K562 (cell line): ENCODE results near the gene HDAC7. TPM values are rescaled to one million over a fixed set of nuclear protein-coding genes. Genes with fewer than 3 reads are reported as not detected.

Experiments
- EHMT2 ChIP-seq: fragments of 450-650 bp; IDR thresholded peaks from 2 replicates; pipeline ENCODE4 v1.6.1; 2018; ENCODE audit warnings: antibody characterized with exemption
- HDAC1 ChIP-seq, 2 experiments: fragments of 450-650 bp; IDR thresholded peaks; 2 replicates each; pipeline ENCODE4 v1.6.1; 2016 to 2017; ENCODE audit warnings: inconsistent platforms in 1 of 2, mild to moderate bottlenecking in 1 of 2, moderate library complexity in 1 of 2
- HDGF ChIP-seq: fragments of 450-650 bp; IDR thresholded peaks from 2 replicates; pipeline ENCODE4 v1.6.1; 2016
- JUNB ChIP-seq: fragments of 450-650 bp; formaldehyde crosslinking; conservative IDR thresholded peaks from 2 replicates; pipeline ENCODE4 v1.4.0; 2020; ENCODE audit warnings: mild to moderate bottlenecking
- MAFK ChIP-seq: IDR thresholded peaks from 2 replicates; pipeline ENCODE4 v1.6.1; 2011; ENCODE audit warnings: low read length, improper control_type of control experiment
- NFXL1 ChIP-seq: fragments of 450-650 bp; formaldehyde crosslinking; IDR thresholded peaks from 2 replicates; pipeline ENCODE4 v1.4.0; 2021; ENCODE audit warnings: mild to moderate bottlenecking
- POLR2A ChIP-seq: fragments of 450-650 bp; conservative IDR thresholded peaks from 2 replicates; pipeline ENCODE4 v1.6.1; 2016
- POLR2G ChIP-seq: fragments of 200-400 bp; formaldehyde crosslinking; IDR thresholded peaks from 2 replicates; pipeline ENCODE4 v1.6.1; 2017; ENCODE audit warnings: low read depth, mild to moderate bottlenecking, antibody characterized with exemption, low read length, moderate library complexity
- RBFOX2 ChIP-seq: fragments of 200-400 bp; formaldehyde crosslinking; IDR thresholded peaks from 2 replicates; pipeline ENCODE4 v1.6.1; 2017; ENCODE audit warnings: low read depth, mild to moderate bottlenecking, low read length, moderate library complexity
- SMARCA4 ChIP-seq: fragments of 450-650 bp; IDR thresholded peaks from 2 replicates; pipeline ENCODE4 v1.6.1; 2016
- SUPT5H ChIP-seq: fragments of 450-650 bp; IDR thresholded peaks from 2 replicates; pipeline ENCODE4 v1.6.1; 2016
- TOE1 ChIP-seq, 2 experiments: fragments of 450-650 bp in 1 of 2; sonication (generic) in 1 of 2; formaldehyde crosslinking in 1 of 2; IDR thresholded peaks; 2 replicates each; pipeline versions ENCODE4 v1.7.1 to v1.8.0; 2016 to 2022; ENCODE audit warnings: borderline replicate concordance in 2 of 2, mild to moderate bottlenecking in 2 of 2, antibody characterized with exemption in 1 of 2, inconsistent platforms in 1 of 2, low read depth in 1 of 2, missing genetic modification reagents in 1 of 2, moderate library complexity in 1 of 2
- TRIM28 ChIP-seq: fragments of 450-650 bp; IDR thresholded peaks from 2 replicates; pipeline ENCODE4 v1.6.1; 2017
- ZNF583 ChIP-seq: fragments of 250-450 bp; sonication (Bioruptor Pico); IDR thresholded peaks from 2 replicates; pipeline ENCODE4 v1.4.0; 2020
- ZNF584 ChIP-seq: fragments of 200-800 bp; sonication (Bioruptor generic); IDR thresholded peaks from 2 replicates; pipeline ENCODE4 v1.6.1; 2016; ENCODE audit warnings: low read depth, mild to moderate bottlenecking, missing genetic modification characterization, missing compliant biosample characterization
- polyA plus RNA-seq, 8 experiments: library from polyadenylated mRNA; depleted of rRNA in 4 of 8; stranded (reverse) in 5 of 8; unstranded in 3 of 8; fragments of >200 nt; fragmentation: Nextera tagmentation in 2 of 8; fragmentation: Illumina TruSeq in 1 of 8; extraction: Ambion mirVana in 2 of 8; extraction: Trizol in 1 of 8; gene quantifications; 2 replicates each; pipeline versions ENCODE4 v1.2.1 to v1.2.3, GENCODE V29; 2011 to 2014; ENCODE audit warnings: inconsistent platforms in 1 of 8, missing spikeins in 1 of 8
- total RNA-seq, 7 experiments: library from RNA; depleted of rRNA in 6 of 7; stranded (reverse); fragments of >200 nt in 6 of 7; fragmentation: Illumina TruSeq in 2 of 7; extraction: Trizol in 2 of 7; gene quantifications; 2 replicates each; pipeline versions ENCODE4 v1.2.1 to v1.2.3, GENCODE V29; 2011 to 2021; ENCODE audit warnings: low replicate concordance in 1 of 7
- TF ChIP-seq, protein P1 (sequence below): sonication (generic); formaldehyde crosslinking; IDR thresholded peaks from 2 replicates; pipeline ENCODE4 v1.8.0; 2022; ENCODE audit warnings: mild to moderate bottlenecking, low read depth, missing genetic modification reagents
- TF ChIP-seq, protein P2 (sequence below): fragments of 450-650 bp; IDR thresholded peaks from 2 replicates; pipeline ENCODE4 v1.6.1; 2017; ENCODE audit warnings: antibody characterized with exemption, mild to moderate bottlenecking
- TF ChIP-seq, protein P3 (sequence below): fragments of 450-650 bp; conservative IDR thresholded peaks from 2 replicates; pipeline ENCODE4 v1.6.1; 2016; ENCODE audit warnings: missing genetic modification characterization, low read depth, mild to moderate bottlenecking, control low read depth, missing compliant biosample characterization
- TF ChIP-seq, protein P4 (sequence below), 2 experiments: fragments of 200-800 bp in 1 of 2; sonication (Bioruptor generic) in 1 of 2; sonication (generic) in 1 of 2; formaldehyde crosslinking in 1 of 2; IDR thresholded peaks in 1 of 2; conservative IDR thresholded peaks in 1 of 2; 2 replicates each; pipeline versions ENCODE4 v1.5.0 to v1.6.1; 2016 to 2020; ENCODE audit warnings: missing compliant biosample characterization in 1 of 2, missing genetic modification characterization in 1 of 2, missing genetic modification reagents in 1 of 2

The HDAC7 gene
- total and polyA plus RNA-seq, 9 of the 15 experiments (the other 6 are each of a cell fraction or from before 2014, with no cell fraction given): 2.5 to 129 (median 31.1) TPM

DNA sequence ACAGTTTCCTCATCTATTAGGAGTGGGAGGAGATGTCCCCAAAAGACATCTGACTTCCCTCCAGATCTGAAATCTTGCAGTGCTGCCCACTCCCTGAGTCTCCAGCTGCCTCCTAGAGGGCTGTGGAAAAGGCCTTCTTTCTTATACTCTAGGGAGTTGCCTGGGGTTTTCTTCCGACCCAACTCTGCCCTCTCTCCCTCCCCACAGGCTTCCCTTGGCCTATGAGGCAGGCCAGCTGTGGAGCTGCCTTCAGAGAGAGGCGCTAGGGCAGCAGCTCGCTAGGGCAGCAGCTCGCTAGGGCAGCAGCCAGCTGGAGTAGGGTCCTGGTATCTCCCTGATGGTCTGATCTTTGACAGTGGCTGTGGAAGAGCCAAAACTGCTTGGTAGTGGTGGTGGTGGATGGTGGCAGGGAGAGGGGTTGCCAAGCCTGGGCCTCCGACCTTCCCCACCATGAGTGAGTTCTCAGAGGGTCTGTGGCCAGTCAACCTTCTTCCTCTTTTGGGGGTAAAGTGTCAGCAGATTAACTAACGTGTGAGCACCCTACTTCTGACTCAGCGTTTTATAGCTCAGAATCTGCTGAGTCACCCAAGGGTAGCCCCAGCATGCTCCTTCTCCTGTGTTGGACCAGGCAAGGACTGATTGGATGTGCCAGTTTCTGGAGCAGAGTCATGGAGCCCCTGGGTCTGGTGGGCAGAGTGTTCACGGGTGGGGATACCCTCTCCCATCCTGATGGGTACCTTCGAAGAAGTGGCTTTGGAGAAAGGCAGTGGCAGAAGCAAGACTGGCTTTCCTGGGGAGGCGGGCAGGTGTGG is 44.4 kb downstream of the HDAC7 start (continued):
- TF ChIP-seq HDGF: no peak
- TF ChIP-seq, protein P1, sequence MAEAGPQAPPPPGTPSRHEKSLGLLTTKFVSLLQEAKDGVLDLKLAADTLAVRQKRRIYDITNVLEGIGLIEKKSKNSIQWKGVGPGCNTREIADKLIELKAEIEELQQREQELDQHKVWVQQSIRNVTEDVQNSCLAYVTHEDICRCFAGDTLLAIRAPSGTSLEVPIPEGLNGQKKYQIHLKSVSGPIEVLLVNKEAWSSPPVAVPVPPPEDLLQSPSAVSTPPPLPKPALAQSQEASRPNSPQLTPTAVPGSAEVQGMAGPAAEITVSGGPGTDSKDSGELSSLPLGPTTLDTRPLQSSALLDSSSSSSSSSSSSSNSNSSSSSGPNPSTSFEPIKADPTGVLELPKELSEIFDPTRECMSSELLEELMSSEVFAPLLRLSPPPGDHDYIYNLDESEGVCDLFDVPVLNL (CRISPR knock-in tag): no peak
- TF ChIP-seq POLR2A: peak; percentile 47; the same call in 1 of the 2 replicates
- TF ChIP-seq JUNB (CRISPR knock-in tag): 0 out of 2 replicates have a peak, but pooled peaks have one; percentile 18
- 0 out of 2 replicates have a peak, but pooled peaks have one; percentile 52 for TF ChIP-seq TOE1 (IDR thresholded peaks at IDR 0.05; ENCODE audit: borderline replicate concordance)
- TF ChIP-seq TOE1 (CRISPR knock-in tag; IDR thresholded peaks at IDR 0.05; ENCODE audit: borderline replicate concordance, low read depth): peak; percentile 61; the same call in 1 of the 2 replicates
- TF ChIP-seq POLR2G: peak; percentile 43; the same call in 1 of the 2 replicates
- TF ChIP-seq, protein P2, sequence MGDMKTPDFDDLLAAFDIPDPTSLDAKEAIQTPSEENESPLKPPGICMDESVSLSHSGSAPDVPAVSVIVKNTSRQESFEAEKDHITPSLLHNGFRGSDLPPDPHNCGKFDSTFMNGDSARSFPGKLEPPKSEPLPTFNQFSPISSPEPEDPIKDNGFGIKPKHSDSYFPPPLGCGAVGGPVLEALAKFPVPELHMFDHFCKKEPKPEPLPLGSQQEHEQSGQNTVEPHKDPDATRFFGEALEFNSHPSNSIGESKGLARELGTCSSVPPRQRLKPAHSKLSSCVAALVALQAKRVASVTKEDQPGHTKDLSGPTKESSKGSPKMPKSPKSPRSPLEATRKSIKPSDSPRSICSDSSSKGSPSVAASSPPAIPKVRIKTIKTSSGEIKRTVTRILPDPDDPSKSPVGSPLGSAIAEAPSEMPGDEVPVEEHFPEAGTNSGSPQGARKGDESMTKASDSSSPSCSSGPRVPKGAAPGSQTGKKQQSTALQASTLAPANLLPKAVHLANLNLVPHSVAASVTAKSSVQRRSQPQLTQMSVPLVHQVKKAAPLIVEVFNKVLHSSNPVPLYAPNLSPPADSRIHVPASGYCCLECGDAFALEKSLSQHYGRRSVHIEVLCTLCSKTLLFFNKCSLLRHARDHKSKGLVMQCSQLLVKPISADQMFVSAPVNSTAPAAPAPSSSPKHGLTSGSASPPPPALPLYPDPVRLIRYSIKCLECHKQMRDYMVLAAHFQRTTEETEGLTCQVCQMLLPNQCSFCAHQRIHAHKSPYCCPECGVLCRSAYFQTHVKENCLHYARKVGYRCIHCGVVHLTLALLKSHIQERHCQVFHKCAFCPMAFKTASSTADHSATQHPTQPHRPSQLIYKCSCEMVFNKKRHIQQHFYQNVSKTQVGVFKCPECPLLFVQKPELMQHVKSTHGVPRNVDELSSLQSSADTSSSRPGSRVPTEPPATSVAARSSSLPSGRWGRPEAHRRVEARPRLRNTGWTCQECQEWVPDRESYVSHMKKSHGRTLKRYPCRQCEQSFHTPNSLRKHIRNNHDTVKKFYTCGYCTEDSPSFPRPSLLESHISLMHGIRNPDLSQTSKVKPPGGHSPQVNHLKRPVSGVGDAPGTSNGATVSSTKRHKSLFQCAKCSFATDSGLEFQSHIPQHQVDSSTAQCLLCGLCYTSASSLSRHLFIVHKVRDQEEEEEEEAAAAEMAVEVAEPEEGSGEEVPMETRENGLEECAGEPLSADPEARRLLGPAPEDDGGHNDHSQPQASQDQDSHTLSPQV: peak; percentile 98
- TF ChIP-seq EHMT2: peak; percentile 51; the same call in 1 of the 2 replicates
- TF ChIP-seq, protein P3, sequence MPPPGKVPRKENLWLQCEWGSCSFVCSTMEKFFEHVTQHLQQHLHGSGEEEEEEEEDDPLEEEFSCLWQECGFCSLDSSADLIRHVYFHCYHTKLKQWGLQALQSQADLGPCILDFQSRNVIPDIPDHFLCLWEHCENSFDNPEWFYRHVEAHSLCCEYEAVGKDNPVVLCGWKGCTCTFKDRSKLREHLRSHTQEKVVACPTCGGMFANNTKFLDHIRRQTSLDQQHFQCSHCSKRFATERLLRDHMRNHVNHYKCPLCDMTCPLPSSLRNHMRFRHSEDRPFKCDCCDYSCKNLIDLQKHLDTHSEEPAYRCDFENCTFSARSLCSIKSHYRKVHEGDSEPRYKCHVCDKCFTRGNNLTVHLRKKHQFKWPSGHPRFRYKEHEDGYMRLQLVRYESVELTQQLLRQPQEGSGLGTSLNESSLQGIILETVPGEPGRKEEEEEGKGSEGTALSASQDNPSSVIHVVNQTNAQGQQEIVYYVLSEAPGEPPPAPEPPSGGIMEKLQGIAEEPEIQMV: peak; percentile 13; the same call in 1 of the 2 replicates
- no peak for TF ChIP-seq NFXL1 (CRISPR knock-in tag)
- TF ChIP-seq ZNF584 (CRISPR knock-in tag): peak; percentile 73; the same call in 1 of the 2 replicates
- TF ChIP-seq ZNF583 (CRISPR knock-in tag): peak; percentile 80; the same call in 1 of the 2 replicates
- TF ChIP-seq, protein P4, sequence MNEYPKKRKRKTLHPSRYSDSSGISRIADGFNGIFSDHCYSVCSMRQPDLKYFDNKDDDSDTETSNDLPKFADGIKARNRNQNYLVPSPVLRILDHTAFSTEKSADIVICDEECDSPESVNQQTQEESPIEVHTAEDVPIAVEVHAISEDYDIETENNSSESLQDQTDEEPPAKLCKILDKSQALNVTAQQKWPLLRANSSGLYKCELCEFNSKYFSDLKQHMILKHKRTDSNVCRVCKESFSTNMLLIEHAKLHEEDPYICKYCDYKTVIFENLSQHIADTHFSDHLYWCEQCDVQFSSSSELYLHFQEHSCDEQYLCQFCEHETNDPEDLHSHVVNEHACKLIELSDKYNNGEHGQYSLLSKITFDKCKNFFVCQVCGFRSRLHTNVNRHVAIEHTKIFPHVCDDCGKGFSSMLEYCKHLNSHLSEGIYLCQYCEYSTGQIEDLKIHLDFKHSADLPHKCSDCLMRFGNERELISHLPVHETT (CRISPR knock-in tag; conservative IDR thresholded peaks at IDR 0.05 in 1 of 2, IDR thresholded peaks at IDR 0.05 in 1 of 2): peak in 1 of 2 experiments; percentile 75; a peak in 2 of 4 replicates
- TF ChIP-seq HDAC1 (IDR thresholded peaks at IDR 0.05): peak in 1 of 2 experiments; percentile 67; a peak in 1 of 4 replicates
- TF ChIP-seq SMARCA4: peak; percentile 87
- TF ChIP-seq TRIM28: peak; percentile 44; the same call in 1 of the 2 replicates
- peak; percentile 63 for TF ChIP-seq RBFOX2
- TF ChIP-seq MAFK: peak; percentile 100
- peak; percentile 48; the same call in 1 of the 2 replicates for TF ChIP-seq SUPT5H
